GM21367 (cell line): ENCODE data around the gene CCDC106.

Experiments used
- ATAC-seq: cut with Tn5 transposase; IDR thresholded peaks from one replicate; pipeline ENCODE4 v1.9.1; 2021; ENCODE audit not compliant: unreplicated experiment

CCDC106 gene

GRCh38 chr19:55613930-55614710 lies 33.9 kb upstream of the CCDC106 start:
- ATAC-seq, result no peak

GRCh38 chr19:55614711-55615542 lies 33.1 kb upstream of the CCDC106 start:
- no peak for ATAC-seq

- ATAC-seq, result no peak
These were observed 32.2 kb upstream of the CCDC106 start for GRCh38 chr19:55615543-55616394.

GRCh38 chr19:55616395-55616875 lies 31.6 kb upstream of the CCDC106 start:
- no peak for ATAC-seq

- no peak for ATAC-seq
These were observed 30.6 kb upstream of the CCDC106 start for GRCh38 chr19:55617426-55617825.

- no peak for ATAC-seq
These were observed 29.6 kb upstream of the CCDC106 start for GRCh38 chr19:55618426-55618825.

- no peak for ATAC-seq
These were observed 28.7 kb upstream of the CCDC106 start for GRCh38 chr19:55619286-55619685.

- no peak for ATAC-seq
These were observed 27.4 kb upstream of the CCDC106 start for GRCh38 chr19:55620410-55621204.

GRCh38 chr19:55621205-55621672 lies 26.8 kb upstream of the CCDC106 start:
- no peak for ATAC-seq

- ATAC-seq, result no peak
These were observed 26.3 kb upstream of the CCDC106 start for GRCh38 chr19:55621673-55622231.

- no peak for ATAC-seq
These were observed 25.6 kb upstream of the CCDC106 start for GRCh38 chr19:55622242-55622969.

GRCh38 chr19:55623130-55623529 lies 24.9 kb upstream of the CCDC106 start:
- no peak for ATAC-seq

GRCh38 chr19:55623561-55623960 lies 24.5 kb upstream of the CCDC106 start:
- no peak for ATAC-seq

GRCh38 chr19:55624109-55625003 lies 23.7 kb upstream of the CCDC106 start, which contains the start of gene ZNF784:
Gene ZNF784 (minus strand): TSS chr19:55624566. CDS start chr19:55624561, 5 bp downstream.
- ATAC-seq, result peak; percentile 43

- ATAC-seq, result no peak
These were observed 23.0 kb upstream of the CCDC106 start for GRCh38 chr19:55625004-55625326.

- no peak for ATAC-seq
These were observed 21.7 kb upstream of the CCDC106 start for GRCh38 chr19:55626350-55626749.

GRCh38 chr19:55632463-55632834 lies 15.6 kb upstream of the CCDC106 start:
- ATAC-seq, result no peak

- ATAC-seq, result no peak
These were observed 14.2 kb upstream of the CCDC106 start for GRCh38 chr19:55633861-55634260.
